HT-29 (cell line): ENCODE data around the gene ADAM15. TPM values are rescaled to one million over a fixed set of nuclear protein-coding genes. Genes with fewer than 3 reads are reported as not detected.

Experiments
- DNase-seq: peaks from one replicate; pipeline ENCODE4 v3.0.0-alpha.2; 2015; ENCODE audit warnings: low spot score
- total RNA-seq: library from RNA; depleted of rRNA; stranded (reverse); fragments of >200 nt; shearing (Covaris generic); gene quantifications from 2 replicates; pipeline ENCODE4 v1.2.3, GENCODE V29; 2014

The ADAM15 gene
- total RNA-seq, 1 experiment from 2014 or later, result 177 TPM

DNA sequence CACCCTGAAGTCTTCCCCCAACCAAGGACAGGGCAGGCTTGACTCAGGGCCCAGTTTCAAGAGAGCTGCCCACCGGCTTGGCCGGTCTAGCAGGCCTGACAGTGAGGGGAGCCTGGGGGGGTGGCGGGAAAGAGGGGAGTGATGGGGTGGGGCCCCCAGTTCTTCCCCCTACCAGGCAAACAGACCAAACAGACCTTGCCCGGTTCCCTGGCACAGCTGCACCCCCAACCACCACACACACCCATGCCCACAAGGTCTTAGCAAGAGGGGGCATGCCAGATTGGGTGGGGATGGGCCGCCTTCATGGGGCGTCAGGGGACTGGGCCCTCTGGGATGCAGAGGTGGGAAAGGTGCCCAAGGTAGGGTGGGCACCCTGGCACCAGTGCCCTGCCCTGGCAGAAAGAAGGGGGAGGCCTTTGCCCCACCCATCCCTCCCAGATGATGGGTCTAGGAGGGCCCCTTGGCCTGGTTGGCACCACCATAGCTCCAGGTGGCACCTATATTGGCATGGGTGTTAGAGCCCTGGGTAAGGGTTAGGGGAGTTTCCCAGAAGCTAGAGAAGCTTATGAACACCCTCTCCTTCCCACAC is 39.6 kb upstream of the ADAM15 start:
- DNase-seq, result no peak

DNA sequence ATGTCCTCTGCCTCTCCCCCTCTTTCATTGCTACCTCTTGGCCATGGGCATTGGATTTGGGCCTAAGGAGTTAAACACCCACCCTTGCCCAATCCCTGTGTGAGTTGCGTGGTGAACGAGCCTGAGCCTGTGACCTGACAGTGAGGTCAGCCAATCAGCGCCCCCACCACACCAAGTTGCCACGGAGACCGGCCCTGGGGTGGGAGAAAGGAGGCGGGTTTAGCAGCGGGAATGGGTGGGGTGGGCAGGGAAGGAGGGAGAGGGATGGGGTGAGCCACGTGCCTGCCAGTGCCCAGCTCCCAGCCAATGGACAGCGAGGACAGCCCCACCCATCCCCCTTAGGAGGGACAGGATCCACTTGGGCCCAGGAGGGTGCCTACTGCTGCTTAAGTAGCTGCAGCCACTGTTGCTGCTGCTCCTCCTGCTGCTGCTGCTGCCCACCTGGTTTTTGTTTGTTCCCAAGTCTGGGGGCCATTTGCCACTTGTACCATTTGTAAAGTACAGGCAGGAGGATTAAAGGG is 39.0 kb upstream of the ADAM15 start:
- DNase-seq, result peak; percentile 46

DNA sequence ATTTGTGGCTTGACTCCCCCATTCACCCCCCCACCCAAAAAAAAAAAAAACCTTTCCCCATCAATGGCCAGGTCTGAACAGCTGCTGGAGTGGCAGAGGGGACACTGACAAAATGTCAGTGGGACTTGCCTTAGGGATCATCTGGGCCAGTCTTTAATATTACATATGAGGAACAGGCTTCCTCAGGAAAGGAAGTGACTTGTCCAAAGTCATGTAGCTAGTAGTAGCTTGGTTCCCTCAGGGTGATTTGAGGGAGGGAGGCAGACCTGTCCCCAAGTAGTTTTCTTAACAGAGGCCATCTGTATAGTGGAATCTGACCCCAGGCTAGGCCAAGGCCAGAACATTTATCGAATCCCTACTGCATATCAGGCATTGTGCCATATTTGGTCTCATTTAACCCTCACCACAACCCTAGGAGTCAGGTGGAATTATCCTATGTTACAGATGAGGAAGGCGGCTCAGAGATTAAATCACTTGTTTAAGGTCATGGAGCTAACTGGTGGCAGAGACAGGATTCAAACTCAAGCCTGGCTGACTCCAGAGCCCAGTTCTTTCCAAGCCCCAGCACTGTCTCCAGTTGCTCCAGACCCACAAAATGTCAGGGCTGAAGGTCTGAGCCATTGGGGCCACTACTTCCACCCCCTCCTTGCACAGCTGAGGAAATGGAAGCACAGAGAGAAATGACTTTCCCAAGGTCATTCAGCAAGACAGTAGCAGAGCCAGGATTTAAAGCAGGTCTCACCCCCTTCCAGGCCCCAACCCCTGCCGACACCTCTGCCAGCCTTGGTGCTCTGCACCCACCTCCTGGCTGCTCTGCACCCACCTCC is 38.1 kb upstream of the ADAM15 start:
- DNase-seq, result no peak

DNA sequence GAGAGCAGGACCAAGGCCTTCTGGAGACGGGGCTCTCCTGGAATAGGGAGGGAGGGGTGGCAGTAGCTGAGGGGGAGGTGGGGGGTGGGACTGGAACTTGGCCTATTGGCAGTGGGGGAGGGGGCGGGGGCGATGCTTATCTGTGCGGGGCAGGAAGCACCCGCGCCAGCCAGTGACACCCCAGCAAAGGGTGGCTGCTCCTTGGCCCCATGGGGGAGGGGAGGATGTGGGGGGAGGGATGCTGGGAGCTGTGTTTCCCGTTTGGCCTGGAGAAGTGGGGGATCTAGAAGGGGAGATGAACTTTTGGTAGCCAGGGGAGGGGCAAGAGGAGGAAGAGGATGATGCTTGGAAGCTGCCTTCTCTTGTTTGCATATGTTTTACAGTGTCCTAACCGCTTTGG is 37.5 kb upstream of the ADAM15 start:
- no peak for DNase-seq

DNA sequence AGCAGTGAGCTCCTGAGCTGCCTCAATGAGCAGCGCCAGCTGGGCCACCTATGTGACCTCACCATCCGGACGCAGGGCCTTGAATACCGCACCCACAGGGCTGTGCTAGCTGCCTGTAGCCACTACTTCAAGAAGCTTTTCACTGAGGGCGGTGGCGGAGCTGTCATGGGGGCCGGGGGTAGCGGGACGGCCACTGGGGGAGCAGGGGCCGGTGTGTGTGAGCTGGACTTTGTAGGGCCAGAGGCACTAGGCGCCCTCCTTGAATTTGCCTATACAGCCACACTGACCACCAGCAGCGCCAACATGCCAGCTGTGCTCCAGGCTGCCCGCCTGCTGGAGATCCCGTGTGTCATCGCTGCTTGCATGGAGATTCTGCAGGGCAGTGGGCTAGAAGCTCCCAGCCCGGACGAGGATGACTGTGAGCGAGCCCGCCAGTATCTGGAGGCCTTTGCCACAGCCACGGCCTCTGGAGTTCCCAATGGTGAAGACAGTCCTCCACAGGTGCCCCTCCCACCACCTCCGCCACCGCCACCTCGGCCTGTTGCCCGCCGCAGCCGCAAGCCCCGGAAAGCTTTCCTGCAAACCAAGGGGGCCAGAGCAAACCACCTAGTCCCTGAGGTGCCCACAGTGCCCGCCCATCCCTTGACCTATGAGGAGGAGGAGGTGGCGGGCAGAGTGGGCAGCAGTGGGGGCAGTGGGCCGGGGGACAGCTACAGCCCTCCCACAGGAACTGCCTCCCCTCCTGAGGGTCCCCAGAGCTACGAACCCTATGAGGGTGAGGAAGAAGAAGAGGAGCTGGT is 36.2 kb upstream of the ADAM15 start:
- DNase-seq, result no peak

DNA sequence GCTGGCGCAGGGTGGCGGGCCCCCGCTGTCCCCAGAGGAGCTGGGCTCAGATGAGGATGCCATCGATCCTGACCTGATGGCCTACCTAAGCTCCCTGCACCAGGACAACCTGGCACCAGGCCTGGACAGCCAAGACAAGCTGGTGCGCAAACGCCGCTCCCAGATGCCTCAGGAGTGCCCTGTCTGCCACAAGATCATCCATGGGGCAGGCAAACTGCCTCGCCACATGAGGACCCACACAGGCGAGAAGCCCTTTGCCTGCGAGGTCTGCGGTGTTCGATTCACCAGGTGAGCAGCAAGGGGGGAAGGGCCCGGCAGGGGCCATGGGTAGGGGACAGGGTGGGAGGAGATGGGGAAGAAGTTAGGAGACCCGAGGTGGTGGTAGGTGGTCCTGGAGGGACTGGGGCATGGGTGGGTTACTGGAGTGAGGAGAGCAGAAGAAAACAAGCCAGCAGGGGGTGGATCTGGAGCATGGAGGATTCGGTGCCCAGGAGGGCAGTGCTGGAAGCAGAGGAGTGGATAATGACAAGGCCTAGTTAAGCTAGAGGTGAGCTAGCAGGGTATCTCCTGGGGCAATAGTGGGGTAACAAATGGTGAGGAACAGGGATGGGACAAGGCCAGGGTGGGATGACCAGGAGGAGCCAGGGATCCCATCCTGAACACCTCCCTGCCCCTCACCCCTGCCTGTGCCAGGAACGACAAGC is 35.4 kb upstream of the ADAM15 start:
- DNase-seq, result no peak

DNA sequence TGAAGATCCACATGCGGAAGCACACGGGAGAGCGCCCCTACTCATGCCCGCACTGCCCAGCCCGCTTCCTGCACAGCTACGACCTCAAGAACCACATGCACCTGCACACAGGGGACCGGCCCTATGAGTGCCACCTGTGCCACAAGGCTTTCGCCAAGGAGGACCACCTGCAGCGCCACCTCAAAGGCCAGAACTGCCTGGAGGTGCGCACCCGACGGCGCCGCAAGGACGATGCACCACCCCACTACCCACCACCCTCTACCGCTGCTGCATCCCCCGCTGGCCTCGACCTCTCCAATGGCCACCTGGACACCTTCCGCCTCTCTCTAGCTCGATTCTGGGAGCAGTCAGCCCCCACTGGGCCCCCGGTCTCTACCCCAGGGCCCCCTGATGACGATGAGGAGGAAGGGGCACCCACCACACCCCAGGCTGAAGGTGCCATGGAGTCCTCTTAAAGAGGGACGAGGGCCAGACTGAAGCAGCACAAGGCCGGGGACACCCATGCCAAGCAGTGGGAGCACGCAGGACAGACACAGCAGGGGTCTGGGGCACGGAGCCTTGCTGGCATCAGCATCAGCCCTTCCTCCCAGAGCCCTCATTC is 34.8 kb upstream of the ADAM15 start:
- no peak for DNase-seq

DNA sequence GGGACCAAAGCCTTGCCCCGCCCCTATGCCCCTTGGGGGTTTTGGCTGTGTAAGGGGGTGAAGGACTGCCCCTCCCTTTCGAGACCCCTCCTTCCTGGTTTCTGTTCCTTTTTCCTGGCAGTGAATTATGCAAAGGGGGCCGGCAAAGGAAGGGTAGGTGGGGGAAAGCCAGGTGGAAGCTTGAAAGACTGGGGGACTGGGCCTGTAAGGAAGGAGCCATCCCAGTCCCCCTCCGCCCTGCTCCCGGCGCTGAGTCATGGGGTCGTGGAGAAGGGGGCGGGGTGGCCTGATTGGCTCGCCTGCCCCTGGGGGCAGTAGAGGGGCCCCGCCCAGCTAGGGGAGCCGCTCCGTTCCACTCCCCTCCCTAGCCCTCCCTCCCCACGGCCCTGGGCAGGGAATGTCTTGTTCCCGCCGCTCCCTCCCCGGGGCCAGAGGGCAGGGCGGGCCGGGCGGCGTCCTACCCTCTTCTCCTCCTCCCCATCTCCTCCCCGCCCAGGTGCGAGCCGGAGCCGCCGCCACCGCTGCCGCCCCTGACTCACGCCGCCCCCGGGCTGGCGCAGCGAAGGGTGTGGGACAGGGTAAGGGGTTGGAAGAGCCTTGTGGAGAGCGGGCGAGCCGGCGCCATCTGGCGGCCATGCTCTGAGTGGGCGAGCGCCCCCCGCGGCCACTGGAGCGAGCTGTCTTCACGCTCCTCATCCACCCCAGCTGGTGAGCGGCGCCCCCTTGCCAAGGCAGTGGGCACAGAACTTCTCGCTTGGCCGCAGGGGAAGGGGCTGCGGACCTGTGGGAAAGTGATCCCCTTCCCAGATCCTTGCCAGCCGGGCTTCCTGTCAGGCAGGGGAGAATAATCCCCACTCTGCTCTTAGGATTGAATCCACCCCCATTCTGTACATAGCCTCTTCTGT is 33.8 kb upstream of the ADAM15 start:
- peak; percentile 96 for DNase-seq

DNA sequence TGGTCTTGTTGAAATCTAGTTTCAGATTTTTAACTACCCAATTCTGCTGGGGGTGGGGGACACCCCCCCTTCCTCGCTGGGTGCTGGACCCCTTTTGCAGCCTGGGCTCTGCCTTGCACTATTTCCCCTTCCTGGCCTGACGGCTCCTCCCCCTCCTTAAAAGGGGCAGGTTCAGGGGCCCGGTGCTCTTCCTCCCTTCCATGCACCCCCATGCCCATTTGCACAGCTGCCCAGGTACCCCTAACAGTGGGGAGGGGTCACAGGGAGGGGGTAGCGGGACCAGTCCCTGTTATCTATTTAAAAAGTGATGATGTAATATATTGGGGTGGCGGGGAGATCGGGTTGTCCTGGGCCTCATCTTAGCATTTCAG is 33.2 kb upstream of the ADAM15 start:
- no peak for DNase-seq

DNA sequence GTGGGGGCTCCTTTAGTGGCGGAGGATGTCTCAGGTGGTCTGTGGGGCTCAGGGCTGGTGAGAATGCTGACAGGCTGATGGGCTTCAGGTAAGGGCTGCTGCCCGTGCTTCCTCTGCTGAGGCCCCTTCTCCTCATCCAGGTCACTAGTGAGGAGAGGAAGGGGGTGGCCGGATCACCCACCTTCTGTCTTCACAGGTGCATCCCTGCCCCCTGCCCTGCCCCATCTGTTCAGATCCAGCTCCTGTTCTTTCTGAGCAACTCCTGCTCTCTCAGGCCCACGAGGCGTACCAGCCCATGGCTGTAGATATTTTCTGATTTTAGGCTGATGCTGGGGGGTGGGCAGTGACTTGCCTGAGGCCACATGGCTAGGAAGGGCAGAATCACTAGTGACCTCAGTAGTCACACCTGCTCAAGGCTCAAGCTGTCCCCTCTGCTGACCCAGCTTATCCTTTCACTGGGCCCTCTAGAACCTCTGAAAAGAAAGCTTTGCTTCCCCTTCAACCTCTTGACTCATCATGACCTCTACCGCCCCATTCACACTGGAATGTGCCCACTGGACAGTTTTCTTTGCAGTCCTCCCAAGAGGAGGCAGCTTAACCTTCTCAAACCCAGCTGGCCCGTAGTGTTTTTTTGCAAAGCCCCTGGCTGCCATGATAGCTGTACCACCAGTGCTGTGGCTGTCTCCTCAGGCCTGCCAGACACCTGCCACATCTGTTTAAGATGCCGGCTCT is 32.3 kb upstream of the ADAM15 start:
- DNase-seq, result no peak

DNA sequence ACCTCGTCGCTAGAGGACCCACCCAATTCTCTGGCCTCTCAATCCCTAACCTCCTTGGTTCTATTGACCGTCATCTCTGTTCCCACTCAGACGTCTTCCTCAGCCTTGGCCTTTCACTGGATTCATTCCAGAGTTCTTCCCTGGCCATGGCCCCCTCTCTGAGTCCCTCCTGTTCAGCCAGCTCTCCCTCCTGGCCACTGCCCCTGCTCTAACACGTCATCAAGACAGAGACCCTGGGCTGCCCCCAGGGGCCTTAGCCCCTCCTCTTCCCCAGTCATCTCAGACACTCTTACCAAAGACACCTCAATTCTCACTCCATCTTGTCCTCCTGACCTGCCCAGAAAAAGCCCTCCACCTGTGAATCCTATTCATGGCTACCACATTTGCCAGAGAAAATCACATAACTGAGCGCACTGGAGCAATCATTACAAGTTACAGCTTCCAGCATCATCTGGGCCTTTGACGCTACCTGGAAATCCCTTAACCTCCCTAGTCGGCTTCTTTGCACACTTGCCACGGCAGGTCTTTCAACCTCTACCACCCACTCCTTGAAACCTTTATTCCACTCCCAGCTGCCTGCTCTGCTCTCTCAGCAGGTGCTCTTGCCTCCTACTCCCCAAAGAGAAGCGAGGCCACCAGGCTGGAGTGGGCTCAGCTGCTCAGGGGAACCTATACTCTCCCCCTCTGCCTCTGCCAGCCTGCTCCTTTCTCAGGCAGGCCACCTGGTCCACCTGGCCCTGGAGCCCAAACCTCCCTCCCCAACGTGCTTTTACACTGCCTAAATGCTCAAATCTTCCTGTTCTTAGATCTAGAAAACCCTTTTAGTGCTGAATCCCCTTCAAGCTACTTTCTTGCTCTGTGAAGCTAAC is 31.5 kb upstream of the ADAM15 start:
- DNase-seq, result no peak

DNA sequence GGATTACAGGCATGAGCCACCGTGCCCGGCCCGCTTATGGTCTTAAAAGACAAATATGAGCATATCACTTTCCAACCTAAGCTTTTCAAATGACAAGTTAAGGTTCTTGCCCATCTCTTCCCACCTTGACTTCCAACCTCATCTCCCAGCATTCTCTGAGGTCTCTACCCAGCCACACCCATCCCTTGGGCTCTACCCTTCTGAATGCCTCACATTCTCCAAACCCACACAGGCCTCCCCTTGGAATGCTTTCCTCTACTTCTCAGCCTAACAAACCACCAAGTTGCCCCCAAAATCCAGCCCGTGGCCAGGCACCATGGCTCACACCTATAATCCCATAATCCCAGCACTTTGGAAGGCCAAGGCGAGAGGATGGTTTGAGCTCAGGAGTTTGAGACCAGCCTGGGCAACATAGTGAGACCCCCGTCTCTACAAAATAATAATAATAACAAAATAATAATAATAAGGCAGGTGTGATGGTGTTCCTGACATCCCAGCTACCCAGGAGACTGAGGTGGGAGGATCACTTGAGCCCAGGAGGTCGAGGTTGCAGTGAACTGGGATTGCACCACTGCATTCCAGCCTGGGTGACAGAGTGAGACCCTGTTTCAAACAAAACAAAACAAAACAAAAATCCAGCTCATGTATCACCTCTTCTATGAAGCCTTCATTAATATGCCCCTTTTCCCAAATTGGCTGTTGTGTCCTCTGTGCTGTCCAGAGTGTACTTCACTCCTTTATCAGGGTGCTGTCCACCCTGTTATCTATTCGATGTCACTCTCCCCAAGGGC is 28.8 kb upstream of the ADAM15 start:
- DNase-seq, result no peak

DNA sequence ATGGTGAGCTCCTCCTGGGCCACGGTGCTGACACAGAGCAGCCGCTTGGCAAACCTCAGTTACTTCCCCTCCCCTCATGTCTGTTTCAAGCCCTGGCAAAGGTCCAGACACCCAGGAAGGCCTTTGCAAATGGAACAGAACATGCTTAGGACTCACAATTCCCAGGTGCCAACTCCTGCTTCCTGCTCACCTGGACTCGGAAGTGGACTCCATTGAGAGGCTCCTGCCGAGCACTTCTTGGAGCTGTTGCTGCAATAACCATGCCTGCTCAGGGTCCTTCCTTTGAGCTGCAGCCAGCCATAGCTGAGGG is 28.2 kb upstream of the ADAM15 start:
- peak; percentile 55 for DNase-seq

DNA sequence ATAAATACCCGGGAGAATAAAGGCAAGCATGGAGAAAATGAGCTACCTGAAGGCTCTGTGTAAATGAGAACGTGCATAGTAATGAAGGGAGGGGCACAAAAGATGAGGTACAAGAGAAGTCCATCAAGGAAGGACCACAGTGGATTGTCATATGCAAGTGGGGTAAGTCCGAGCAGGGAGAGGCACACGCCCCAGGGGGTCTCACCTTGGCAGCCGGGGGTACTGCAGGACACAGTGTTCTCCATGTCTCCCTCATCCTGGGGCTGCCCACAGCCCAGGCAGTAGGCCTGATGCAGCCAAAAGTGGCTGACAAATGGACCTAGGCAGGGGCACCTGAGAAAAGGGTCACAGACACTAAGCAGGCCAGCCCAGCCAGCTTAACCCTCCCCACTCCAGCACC is 27.5 kb upstream of the ADAM15 start:
- no peak for DNase-seq

DNA sequence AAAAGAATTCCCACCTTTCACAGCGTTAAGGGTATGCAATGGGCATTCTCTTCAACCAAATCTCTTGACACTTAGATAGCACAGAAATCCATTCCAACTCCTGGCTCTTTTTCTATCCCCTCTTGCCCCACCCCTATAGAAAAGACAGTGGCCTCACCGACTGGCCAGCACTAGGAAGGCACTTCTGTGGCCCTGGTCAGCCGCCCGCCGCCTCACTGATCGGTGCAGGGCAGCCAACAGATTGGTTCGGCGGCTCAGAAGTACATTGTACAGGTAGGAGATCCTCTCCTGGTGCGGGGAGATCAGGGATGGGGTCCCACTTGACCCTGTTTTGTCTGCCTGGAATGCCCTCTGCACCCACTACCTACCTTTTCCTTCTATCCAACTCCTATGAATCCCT is 26.8 kb upstream of the ADAM15 start:
- DNase-seq, result no peak

DNA sequence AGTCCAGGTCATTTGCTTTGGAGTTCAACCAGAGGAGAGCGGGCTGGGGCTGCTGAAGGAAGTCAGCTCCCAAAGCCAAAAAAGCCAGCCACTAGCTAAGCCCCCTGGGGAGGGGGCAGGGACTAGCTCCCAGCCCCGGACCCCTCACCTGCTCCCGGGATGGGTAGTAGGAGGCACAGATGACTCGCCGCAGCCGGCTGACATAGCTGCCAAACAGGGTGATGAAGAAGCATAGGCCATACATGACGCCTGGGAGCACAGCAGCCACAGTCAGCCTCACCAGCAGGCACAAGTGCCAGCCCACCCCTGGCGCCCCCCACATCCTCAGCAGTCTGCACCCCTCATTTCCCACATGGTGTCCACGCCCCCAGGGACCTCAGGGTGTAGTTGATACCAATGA is 25.0 kb upstream of the ADAM15 start:
- DNase-seq, result no peak

DNA sequence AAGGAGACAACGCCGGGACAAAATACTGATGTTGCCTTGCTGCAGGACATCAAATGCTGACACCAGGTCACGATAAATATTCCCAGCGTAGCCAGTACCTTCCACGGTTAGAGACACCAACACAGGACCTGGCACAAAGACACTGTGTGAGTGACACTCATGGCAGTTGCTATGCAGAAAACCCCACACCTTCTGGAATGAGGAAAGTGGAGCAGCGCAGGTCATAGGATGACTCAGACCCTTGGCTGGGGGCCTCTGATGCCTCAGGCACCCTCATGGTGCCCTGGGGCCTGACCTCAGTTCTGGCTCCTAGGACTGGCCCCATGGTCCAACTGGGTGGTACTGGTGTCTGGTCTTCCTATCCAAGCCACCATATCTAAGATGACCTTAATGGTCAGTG is 24.5 kb upstream of the ADAM15 start:
- DNase-seq, result no peak
